NCI-H2029 (cell line): ENCODE results near the gene COL26A1.

Source experiments
- DNase-seq: peaks from one replicate; lab custom pipeline; 2025; lab: John Stamatoyannopoulos, UW

COL26A1 gene

DNA sequence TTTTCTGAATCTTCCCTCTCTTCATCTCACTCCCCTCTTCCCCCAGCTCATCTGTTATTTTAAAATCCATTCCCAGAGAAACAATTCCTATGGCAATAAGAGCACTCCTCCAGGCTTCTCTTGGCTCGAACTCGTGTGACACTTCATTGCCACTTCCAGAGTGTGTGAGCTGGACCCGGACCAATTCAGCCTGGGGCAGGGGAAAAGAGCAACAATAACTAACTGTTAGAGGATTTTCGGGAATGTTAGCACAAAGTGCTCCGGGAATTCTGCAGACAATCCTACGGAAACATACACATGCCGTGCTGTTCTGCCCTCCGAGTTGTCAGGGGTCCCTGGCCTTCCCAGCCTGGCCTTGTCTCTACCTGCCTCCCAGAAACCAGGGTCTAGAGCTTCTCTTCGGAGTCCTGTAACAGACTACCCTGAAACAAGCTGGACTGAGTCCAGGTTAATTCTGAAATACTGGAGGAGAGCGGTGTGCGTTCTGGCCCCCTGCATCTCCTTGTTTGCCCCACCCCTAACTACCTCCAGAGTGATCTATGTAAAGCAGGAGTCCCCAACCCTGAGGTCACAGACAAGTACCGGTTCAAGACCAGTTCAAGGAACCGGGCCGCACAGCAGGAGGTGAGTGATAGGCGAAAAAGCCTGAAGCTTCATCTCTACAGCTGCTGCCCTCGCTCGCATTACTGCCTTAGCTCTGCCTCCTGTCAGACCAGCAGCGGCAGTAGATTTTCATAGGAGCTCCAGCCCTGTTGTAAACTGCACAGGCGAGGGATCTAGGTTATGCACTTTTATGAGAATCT is 11.3 kb downstream of the COL26A1 start:
- DNase-seq, result no peak

DNA sequence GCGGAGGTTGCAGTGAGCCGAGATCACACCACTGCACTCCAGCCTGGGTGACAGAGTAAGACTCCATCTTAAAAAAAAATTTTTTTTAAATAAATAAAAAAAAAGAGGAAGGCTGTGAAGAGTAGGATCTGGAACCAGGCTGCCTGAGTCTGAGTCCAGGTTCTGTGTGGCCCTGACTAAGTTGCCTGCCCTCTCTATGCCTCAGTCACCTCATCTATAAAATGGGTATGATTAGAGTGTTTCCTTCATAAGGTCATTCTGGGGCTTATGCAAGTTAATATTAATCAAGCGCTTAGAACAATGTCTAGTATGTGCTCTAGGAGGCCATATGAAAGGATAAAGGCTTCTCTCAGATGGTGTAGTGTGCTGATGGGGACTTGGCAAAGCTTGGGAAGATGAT is 12.3 kb downstream of the COL26A1 start:
- DNase-seq, result no peak

DNA sequence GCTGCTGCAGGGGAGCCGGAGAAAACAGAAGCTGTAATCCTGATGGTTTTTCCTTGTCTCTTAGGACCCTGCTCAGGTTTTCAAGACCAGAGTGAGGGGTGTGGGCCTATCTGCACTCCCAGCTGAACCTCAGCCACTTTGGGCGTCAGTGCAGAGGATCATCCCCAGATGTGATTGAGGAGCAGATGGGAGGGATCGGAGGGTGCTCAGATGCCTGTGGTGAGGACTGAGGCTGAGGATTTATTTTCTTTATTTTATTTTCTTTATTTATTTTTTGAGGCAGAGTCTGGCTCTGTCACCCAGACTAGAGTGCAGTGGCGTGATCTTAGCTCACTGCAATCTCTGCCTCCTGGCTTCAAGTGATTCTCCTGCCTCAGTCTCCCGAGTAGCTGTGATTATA is 13.9 kb downstream of the COL26A1 start:
- no peak for DNase-seq

DNA sequence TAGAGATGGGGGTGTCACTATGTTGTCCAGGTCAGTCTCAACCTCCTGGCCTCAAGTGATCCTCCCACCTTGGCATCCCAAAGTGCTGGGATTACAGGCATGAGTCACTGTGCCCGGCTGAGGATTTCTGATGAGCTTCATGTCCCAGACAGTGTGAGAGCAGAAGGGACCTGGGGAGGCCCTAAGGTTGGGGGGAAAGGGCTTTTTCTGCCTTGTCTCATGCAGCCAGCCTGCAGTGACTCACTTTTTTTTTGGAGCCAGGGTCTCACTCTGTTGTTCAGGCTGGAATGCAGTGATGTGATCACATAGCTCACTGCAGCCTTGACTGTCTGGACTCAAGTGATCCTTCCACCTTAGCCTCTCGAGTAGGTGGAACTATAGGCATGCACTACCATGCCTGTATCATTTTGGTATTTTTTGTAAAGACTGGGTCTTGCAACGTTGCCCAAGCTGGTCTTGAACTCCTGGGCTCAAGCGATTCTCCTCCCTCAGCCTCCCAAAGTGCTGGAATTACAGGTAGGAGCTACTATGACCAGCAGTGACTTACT is 14.6 kb downstream of the COL26A1 start:
- DNase-seq, result no peak

DNA sequence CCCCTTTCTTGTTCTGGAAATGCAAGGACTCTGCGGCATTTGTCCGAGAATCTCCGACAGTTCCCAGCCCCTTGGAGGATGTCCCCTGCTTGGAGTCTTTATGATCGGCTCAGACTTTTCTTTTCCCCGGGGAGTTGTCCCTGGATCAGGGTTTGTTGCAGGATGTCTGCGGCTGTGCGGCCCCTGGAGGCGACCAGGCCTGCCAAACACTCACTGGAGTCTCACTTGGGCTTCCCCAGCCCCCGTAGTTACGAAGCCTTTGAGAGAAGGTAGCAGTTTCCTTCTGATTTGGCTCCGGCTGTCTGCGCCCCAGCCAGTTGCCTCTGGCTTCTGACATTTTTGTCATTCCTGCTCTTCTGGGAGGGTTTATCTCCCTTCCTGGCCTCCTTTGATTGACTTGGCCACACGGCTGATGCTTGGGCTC is 16.1 kb downstream of the COL26A1 start:
- no peak for DNase-seq

DNA sequence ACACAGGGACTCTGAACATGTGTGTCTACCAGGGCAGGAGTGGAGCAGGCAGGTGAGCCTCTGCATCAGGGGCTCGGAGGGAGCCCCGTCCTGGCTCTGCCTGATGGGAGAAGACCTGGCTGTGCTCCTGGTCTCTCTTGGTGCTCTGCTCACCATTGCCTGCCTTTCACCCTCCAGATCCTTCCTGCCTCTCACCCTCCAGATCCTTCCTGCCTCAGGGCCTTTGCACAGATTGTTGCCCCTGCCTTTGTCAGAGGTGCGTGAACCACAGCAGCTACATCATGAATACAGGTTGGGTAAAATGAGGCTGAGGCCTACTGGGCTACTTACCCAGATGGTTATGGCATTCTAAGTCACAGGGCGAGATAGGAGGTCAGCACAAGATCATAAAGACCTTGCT is 16.6 kb downstream of the COL26A1 start:
- DNase-seq, result no peak

DNA sequence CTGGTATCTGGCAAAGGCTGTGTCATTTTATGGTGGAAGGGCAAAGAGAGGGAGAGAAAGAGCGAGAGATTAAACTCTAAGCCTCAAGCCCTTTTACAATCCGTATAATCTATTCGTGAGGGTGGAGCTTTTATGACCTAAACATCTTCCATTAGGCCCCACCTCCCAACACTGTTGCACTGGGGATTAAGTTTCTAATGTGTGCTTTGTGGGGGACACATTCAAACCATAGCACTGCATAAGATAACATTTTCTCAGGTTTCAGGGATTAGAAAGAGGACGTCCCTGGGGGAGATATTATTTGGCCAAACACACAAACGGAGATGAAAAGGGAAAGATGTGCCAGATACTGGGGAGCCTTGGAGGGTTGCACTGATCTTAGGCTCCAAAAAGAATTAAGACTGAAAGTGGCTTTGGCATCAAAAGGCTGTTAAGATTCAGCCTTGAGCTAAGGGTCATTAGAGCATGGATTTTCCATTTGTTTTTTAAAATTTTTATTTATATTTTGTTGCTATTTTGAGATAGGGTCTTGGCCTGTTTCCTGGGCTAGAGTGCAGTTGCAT is 19.0 kb downstream of the COL26A1 start:
- no peak for DNase-seq

DNA sequence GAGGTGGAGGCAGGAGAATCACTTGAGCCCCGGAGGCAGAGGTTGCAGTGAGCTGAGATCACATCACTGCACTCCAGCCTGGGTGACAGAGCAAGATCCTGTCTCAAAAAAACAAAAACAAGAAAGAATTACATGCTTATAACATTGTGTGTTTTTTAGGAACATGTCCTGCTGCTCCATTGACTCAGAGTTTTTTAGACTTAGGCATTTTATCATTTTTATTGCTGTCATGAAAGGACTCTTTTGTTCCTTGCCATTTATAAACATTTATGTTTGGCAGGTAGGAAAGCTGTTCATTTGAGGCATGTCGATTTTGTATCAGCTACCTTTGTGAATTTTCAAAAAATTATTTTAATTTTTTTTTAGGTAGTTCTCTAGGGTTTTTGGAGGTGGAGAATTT is 20.3 kb downstream of the COL26A1 start:
- no peak for DNase-seq

DNA sequence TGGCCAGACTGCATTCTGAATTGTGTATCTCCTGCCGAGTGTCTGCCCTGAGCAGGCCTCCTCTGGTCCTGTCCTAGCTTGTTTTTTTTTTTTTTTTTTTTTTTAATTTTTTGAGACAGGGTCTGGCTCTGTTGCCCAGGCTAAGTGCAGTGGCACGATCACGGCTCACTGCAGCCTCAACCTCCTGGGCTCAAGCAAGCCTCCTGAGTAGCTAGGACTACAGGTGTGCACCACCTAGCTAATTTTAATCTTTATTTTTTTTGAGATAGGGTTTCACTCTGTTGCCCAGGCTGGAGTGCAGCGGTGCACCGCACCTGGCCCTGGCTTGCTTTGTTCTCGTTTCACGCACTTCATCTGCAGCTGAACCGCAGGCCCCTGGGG is 23.5 kb downstream of the COL26A1 start:
- DNase-seq, result no peak

DNA sequence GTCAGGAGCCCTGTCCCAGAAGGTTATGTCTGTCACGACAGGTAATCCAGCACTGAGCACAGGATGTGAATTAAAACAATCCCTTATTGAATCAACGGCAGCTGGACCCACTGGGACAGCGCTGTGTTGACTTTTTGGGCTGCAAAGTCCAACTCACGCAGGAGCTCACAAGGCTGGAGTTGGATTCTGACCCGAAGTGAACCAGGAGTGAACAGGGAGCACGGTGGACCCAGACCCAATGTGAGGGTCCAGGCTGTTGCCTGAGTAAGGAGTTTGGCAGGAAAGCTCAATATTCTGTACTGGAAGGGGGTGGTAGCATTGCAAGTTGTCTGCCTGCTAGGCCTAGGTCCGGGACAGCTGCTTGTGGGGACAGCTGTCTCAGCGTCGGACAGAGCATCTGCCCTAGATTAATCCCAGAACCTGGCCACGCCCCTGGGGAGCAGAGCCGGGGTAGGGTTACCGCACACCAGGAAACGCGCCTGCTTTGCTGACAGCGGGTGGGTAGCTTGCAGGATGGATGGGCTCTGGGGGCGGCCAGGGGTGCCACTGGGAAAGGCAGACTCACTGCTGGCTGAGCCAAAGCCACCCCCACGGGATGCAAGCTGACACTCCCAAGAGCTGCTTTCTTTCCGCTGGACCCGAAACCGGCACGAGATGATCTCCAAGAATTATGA is 24.0 kb downstream of the COL26A1 start:
- DNase-seq, result no peak

DNA sequence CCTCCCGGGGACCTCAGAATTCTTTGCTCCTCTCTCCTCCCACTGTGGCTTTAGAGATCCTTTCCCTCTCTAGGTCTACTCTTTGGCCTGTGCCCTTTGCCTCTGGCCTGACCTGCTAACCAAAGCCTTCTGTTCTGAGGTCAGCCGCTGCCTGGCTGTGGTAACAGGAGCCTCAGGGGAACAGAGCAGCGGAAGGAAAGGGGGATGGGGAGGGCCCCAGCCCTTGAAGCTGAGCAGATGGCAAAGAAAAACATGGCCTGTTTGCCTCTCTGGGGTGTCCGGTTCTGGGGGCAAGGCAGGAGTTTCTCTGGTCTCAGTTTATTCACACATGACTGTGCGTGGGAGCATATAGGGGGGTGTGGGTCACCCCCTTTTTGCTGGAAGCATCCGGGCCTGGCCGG is 28.2 kb downstream of the COL26A1 start:
- DNase-seq, result no peak

DNA sequence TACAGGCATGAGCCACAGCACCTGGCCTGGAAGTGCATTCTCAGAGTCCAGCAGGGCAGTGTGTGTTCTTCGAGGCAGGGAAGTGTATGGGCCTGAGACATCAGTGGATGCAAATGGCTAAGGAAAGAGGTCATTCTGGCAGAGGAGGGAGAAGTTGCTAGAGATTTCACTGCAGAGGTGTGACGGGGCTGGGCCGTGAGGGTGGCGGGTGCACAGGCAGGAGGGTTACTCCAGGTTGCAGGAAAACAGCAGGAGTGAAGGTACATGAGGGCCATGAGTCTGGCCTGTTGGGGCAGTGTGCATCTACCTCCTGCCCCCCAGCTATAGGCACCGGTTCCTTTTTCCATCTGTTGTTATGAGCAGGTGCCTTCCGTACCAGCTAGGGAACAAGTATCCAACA is 29.3 kb downstream of the COL26A1 start:
- no peak for DNase-seq

DNA sequence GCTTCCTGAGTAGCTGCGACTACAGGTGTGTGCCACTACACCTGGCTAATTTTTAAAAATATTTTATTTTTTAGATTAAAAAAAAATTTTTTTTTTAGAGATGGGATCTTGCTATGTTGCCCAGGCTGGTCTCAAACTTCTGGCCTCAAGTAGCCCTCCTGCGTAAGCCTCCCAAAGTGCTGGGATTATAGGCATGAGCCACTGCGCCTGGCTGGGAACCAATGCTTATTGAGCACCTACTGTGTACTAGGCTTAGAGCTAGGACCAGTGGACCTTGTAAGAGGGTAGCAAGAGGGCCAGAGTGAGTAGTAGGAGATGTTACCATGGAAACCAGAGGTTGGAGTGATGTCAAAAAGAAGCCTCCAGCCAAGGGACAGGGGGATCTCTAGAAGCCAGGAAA is 31.2 kb downstream of the COL26A1 start:
- no peak for DNase-seq

DNA sequence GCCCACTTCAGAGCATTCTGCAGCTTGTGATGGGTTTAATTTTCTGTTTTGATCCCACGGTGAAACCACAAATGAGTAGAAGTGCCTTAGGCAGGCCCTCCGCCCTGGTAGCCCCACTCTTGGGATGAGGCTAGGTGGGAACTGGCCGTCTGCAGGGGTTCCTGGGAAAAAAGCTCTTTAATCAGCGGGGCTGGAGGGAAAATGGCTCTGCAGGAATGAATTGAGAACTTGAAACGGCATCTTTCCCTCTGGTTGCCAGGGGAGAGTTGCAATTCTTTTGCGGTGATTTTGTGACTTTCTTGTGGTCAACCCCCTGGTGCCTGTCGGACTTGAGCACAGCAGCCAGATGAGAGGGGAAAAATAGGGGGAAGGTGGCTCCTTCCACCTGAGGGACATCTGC is 32.7 kb downstream of the COL26A1 start:
- DNase-seq, result no peak

DNA sequence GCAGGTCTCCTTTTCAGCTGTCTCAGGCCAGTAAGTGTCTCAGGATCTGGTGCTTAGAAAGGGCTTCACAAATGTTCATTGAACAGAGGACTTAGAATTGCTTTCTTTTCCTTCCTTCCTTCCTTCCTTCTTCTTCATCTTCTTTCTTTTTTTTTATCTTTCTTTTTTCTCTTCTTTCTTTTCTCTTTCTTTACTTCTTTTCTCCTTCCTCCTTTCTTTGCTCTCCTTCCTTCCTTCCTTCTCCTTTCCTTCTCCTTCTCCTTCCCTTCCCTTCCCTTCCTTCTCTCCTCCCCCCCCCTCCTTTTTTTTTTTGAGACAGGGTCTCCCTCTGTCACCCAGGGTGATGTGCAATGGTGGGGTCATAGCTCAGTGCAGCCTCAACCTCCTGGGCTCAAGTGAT is 34.6 kb downstream of the COL26A1 start:
- no peak for DNase-seq

DNA sequence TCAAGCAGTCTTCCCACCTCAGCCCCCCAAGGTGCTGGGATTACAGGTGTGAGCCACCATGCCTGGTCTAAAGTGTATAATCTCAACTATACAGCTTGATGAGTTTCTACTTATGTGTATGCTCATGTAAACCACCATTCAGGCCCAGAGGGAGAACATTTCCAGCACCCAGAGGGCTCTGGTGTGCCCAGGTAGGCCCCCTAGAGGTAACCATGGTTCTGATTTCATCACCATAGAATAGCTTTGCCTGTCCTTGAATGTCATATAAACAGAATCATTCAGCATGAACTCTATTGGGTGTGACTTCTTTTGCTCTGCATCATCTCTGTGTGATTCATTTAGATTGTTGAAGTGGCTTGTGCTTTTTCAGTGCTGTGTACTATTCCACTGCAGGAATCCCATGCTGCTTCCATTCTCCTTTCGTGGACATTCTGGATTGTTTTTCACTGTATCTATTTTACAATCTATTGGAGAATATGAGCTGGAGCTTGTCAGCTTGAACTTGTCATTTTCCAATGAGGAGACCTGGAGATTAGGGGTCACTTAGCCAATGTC is 35.2 kb downstream of the COL26A1 start:
- no peak for DNase-seq

DNA sequence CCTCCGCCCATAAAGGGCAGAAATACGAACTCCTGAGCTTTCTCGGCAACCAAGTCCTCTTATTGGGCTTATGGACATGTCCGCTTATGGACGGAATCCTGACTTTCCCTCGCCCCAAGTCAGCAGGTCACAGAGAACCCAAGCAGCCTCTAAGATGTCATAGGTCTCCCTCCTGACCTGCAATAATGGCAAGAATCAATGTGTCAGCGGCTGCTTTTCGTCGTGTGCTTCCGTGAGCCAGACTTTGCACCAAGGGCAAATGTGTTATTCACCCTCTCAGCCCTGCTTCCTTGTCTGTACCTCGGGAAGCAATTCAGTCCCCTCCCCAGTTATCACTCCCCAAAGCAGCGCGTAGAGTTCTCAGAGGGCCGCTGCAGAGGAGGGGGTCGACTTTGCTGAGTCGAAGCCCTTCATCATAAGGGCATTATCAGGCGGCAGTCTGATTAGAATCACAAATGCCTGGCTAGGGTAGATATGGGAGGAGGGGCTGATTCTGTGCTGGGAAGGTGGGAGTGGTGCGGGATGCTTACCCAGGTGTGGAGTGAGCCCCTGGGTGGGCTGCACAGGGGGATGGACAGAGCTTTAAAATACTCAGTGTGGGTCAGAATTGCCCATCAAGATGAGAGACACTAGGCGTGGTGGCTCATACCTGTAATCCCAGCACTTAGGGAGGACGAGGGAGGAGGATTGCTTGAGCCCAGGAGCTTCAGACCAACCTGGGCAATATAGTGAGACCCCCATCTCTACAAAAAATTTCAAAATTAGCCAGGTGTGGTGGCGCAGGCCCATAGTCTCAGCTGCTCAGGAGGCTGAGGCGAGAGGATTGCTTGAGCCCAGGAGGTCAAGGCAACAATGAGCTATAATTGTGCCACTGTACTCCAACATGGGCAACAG is 36.0 kb downstream of the COL26A1 start:
- DNase-seq, result no peak

DNA sequence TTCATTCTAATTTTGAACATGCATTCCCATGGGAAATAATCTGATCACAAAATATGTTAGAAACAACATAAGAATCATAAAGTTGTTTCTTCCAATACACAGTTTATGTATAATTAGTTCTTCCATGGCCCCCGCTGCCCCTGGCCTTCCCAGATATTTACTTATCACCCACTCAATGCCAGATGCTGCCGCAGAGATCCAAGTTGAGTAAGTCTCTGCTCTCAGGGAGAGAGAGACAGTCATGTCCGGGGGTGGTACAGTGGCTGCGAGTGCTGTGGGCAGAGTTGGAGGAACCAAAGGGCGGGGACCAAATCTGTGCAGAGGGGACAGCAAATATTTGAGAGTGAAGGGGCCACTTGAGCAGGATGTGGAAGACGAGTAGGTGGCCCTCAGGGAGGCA is 37.1 kb downstream of the COL26A1 start:
- no peak for DNase-seq

DNA sequence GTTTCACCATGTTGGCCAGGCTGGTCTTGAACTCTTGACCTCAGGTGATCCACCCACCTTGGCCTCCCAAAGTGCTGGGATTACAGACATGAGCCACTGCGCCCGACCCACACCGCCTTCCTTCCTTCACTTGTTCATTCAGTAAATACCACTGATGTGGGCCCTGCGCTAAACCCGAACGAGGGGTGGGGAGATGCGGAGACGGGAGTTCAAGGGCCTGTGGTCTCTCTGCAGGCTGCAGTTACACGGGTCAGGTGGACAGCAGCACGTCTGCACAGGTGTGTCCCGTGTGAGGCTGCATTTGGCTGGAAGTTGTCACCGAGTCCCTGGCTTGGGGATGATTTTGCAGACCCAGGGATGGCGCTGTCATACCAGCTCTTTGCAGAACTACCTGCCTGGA is 38.1 kb downstream of the COL26A1 start:
- no peak for DNase-seq

DNA sequence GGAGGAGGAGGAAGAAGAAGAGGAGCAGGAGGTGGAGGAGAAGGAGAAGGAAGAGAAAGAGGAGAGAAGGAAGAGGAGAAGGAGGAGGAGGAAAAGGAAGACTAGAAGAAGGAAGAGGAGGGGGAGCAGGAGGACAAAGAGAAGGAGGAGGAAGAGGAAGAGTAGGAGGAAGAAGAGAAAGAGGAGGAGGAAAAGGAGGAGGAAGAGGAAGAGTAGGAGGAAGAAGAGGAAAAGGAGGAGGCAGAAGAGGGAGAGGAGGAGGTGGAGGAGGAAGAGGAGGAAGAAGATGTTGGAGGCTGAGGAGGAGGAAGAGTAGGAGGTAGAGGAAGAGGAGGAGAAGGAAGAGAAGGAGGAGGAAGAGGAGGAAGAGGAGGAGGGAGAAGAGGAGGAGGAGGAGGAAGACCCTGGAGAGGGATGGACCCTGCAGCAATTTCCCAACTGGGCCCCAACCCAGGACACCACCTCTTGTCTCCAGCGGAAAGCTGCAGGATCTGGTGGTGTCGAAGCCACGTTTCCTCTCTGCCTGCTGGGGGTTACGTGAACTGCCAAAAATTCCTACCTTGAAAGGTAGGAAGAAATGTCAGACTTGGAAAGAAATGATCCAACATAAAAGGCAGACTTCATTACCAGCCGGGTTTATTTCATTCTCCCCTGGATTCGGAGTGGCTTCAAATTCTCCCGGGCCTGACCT is 38.9 kb downstream of the COL26A1 start:
- no peak for DNase-seq

DNA sequence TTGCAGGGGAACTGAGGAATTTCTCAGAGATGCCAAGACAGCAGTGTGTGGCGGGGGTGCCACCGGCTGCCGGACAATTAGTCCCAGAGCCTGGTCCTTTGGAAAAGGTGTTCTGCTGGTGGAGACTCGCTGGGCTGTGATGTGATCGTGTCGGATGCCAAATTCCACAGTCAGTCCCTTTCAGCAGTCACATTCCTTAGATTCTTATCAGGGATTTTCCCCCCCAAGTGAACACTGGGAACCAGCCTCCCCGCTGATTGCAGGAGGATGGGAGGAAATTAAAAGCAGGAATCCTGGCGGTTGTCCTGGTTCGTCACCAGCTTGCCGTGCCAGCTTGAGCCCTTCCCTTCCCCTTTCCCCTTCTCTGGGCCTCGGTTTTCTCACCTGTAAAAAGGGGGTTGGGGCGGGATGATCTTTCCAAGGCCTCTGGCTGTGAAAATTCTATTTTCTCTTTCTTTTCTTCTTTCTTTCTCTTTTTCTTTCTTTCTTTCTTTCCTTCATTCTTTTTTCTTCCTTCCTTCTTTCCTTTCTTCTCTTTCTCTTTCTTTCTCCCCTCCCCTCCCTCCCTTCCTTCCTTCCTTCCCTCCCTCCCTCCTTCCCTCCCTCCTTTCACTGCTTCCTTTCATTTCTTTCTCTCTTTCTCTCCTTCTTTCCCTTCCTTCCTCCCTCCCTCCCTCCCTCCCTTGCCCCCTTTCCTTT is 39.6 kb downstream of the COL26A1 start:
- no peak for DNase-seq
